Frontal cortex (tissue), 4 donors: Measurements from ENCODE around the gene SND1. TPM values are rescaled to one million over a fixed set of nuclear protein-coding genes. Genes with fewer than 3 reads are reported as not detected.
A peak's percentile ranks its signal among the peaks of the same experiment; 100 is the strongest.

Source experiments
- DNase-seq, 2 donors: peaks; one replicate each; pipeline ENCODE4 v3.0.0; 2012; ENCODE audit warnings: low spot score in 2 of 2
- FAIRE-seq: peaks from 2 replicates; lab custom pipeline; 2012; peaks lifted over from hg19 to GRCh38; lab: Jason Lieb, UNC
- total RNA-seq: library from RNA; depleted of rRNA; stranded (reverse); fragments of >200 nt; gene quantifications from one replicate; pipeline ENCODE4 v1.2.3, GENCODE V29; 2014
- donor health status: control.
- donor health status: control.
- donor health status: control.

The SND1 gene
- total RNA-seq, 1 donor from 2014 or later, result 56.3 TPM

DNA sequence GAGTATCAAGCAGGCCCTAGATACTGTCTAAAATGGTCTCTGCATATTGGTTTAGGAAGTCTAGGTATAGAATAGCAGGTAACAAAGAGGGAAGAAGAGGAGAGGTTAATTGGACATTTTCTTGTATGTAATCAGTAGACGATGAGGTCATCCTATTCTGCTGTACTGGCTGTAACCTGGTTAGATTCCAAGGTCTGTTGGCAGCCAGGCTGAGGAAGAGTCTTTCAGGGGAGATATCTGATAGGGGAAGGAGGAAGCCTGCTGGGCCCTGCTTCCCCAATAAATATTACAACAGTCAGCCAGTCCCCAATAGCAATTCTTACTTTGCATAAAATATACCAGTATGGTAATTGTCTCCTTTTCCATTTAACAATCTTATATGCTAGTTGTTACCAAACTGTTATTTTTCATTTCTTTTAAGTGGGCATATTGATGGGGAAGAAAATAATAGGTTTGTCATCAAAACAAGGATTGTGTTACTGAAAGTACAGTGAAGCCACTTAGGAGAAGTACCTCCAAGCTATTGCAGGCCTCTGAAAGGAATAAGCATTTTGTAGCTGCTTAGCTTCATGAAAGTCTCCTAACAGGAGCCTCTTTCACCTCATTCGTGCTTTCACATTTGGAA lies 192.8 kb downstream of the SND1 start:
- FAIRE-seq (no peak), DNase-seq (no peak)

- FAIRE-seq (no peak), DNase-seq (no peak)
Measured at GRCh38 chr7:127845522-127846214, 193.7 kb downstream of the SND1 start.

- FAIRE-seq, result no peak
- no peak for DNase-seq
Measured at GRCh38 chr7:127847641-127848040, 195.6 kb downstream of the SND1 start.

- no peak for DNase-seq
- no peak for FAIRE-seq
Measured at GRCh38 chr7:127848241-127848640, 196.2 kb downstream of the SND1 start.

- FAIRE-seq, result no peak
- no peak for DNase-seq
Measured at GRCh38 chr7:127850195-127850594, 198.2 kb downstream of the SND1 start.

- DNase-seq, result no peak
- FAIRE-seq, result no peak
Measured at GRCh38 chr7:127854383-127854782, 202.4 kb downstream of the SND1 start.

DNA sequence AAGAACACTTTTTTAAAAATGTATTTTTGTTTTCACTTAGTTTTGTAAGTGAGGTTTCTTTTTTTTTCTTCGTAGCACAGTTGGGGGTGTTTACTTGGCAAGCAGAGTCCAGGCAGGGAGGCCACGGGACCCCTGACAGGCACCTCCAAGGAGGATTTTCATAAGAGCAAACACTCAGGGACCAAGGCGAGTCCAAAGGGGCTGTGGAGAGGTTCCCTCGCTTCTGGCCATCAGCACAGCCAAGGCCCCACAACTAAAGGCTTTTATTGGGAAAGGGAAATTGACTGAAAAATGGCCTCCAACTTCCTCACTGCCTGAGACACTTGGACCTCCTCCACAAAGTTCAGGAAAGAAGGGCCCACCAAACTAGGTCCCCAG lies 205.5 kb downstream of the SND1 start:
- FAIRE-seq, result no peak
- DNase-seq, result no peak

DNA sequence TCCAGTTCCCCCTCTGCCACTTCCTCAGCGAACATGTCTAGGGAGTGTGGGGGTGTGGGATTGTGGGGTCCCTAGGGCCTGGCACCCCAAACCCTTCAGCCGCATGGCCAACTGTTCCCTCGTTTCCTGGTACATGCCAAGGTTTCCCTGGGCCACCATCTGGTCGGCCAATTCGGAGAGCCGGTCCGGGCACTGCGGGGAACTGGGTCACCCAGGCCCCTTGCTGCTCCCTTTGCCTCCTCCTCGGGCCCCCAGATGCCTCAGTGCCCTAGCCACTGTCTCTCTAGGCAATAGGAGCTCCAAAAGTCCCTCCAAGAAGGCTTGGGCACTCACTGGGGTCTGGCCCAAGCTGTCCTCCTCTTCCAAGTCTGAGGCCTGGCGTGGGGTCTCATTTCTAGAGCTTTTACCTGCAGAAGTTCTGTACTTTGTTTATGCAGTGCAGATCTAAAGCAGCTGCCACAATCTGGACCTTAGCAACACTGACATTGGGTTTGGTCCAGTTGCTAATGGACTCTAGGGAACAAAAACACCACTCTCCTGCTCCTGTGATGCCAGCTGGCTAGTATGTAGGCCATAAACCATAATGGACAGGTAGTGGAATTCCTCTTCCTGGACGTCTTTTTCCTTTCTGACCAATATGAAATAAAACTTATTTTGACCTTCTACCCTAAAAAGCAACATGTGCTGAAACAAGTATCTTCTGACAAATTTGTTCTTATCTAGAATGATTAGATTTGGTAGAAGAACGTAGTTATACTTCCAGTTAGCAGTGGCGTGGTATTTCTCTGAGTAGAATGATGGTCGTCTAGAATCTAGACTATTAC lies 206.3 kb downstream of the SND1 start:
- FAIRE-seq (no peak), DNase-seq (no peak)

GRCh38 chr7:127858915-127859189 lies 206.9 kb downstream of the SND1 start:
- no peak for DNase-seq
- no peak for FAIRE-seq

GRCh38 chr7:127859330-127859729 lies 207.3 kb downstream of the SND1 start:
- no peak for FAIRE-seq
- no peak for DNase-seq

- no peak for FAIRE-seq
Measured at GRCh38 chr7:127862525-127862924, 210.5 kb downstream of the SND1 start.

GRCh38 chr7:127863082-127863481 lies 211.1 kb downstream of the SND1 start:
- FAIRE-seq (no peak), DNase-seq (no peak)

More at GRCh38 chr7:127862525-127862924, 210.5 kb downstream of the SND1 start:
- no peak for DNase-seq

- DNase-seq (no peak), FAIRE-seq (no peak)
Measured at GRCh38 chr7:127865466-127865865, 213.5 kb downstream of the SND1 start.

GRCh38 chr7:127870231-127870907 lies 218.4 kb downstream of the SND1 start:
- no peak for DNase-seq
- FAIRE-seq, result peak; percentile 88

DNA sequence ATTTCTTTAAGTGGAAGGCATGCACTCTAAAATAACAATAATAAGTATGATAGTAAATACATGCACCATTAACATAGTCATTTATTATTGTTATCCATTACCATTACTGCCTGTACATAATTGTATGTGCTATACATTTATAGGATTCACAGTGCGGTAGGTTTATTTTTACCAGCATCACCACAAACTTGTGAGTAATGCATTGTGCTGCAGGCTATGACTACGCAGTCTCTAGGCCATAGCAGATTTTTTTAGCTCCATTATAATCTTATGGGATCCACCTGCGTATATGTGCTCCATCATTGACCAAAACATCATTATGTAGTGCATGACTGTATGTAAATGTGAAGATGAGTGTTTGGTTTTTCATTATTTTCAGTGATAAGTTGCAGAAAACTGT lies 219.2 kb downstream of the SND1 start:
- FAIRE-seq, result no peak
- DNase-seq, result no peak

GRCh38 chr7:127872122-127872521 lies 220.1 kb downstream of the SND1 start:
- FAIRE-seq (no peak), DNase-seq (no peak)

DNA sequence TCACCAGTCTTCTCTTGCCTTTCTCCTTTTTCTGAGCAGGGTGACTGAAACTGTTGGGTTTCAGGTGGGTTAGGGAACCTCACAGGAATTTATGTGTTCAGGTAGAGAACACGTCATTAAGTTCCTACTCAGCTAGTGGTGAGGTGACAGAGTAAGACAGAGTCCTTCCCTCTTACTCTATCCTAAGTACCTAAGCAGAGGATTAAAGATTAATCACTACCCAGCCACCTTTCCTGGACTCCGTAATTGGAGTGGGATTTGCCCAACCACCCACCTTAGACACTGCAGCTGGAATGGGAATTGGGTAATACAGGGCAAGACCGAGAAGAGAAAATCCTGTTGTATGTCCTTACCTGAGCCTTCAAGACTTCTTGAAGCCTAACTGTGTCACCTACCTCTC lies 221.2 kb downstream of the SND1 start:
- no peak for FAIRE-seq
- DNase-seq, result no peak

- FAIRE-seq (no peak), DNase-seq (no peak)
Measured at GRCh38 chr7:127873715-127874636, 222.0 kb downstream of the SND1 start.

- FAIRE-seq (no peak), DNase-seq (no peak)
Measured at GRCh38 chr7:127874951-127875608, 223.1 kb downstream of the SND1 start.
